OCI-LY3 (cell line): ENCODE measurements around the gene LCP1.

Experiments used
- EZH2phosphoT487 ChIP-seq: fragments of 200-600 bp; shearing (Covaris generic); IDR thresholded peaks from 2 replicates; pipeline ENCODE4 v1.6.1; 2018; ENCODE audit warnings: antibody characterized with exemption, mixed run types, low read depth
- TF ChIP-seq, protein P1 (sequence below): fragments of 200-600, 300-600 bp; sonication (generic); IDR thresholded peaks from 2 replicates; pipeline ENCODE4 v1.5.1; 2014; ENCODE audit warnings: antibody characterized with exemption, low read length, low read depth

DNA sequence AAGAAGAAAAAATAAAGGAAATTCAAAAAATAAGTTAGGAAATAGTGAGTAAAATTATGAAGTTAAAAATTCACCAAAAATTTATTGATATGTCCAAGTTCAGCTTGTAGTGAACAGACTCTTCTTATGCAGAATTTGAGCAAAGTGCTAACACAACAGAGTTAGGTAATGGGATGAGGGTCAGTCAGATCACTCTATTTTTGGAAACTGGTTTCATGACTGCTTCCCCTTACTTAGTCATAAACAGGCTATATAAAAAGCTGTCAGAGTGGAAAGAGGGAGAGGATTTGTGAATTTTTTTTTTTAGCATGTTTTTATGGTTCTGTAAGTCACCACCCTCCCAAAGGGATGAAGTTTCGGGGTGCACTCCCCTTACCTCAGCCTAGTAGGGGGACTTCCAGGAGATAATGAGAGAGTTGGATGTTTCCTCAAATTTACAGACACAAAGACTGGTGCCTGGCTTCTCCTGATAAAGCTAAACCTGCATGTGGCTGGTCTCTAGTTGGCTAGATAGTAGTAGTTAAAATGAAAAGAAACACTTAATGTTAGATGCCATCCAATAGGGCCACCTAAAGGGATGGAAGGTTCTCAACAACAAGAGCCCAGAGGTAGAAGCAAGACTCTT lies 81.7 kb downstream of the LCP1 start:
- TF ChIP-seq, protein P1, sequence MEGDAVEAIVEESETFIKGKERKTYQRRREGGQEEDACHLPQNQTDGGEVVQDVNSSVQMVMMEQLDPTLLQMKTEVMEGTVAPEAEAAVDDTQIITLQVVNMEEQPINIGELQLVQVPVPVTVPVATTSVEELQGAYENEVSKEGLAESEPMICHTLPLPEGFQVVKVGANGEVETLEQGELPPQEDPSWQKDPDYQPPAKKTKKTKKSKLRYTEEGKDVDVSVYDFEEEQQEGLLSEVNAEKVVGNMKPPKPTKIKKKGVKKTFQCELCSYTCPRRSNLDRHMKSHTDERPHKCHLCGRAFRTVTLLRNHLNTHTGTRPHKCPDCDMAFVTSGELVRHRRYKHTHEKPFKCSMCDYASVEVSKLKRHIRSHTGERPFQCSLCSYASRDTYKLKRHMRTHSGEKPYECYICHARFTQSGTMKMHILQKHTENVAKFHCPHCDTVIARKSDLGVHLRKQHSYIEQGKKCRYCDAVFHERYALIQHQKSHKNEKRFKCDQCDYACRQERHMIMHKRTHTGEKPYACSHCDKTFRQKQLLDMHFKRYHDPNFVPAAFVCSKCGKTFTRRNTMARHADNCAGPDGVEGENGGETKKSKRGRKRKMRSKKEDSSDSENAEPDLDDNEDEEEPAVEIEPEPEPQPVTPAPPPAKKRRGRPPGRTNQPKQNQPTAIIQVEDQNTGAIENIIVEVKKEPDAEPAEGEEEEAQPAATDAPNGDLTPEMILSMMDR: no peak
- TF ChIP-seq EZH2phosphoT487: no peak
